Suprapubic skin (tissue), 3 donors: Measurements from ENCODE around the gene CYP27A1.

Experiments
- CTCF ChIP-seq, 2 donors: fragments of 200-600 bp in 1 of 2; fragments of 450-650 bp in 1 of 2; sonication (generic) in 1 of 2; IDR thresholded peaks; one replicate each; pipeline ENCODE4 v1.5.1; 2016 to 2019; ENCODE audit warnings: antibody characterized with exemption in 2 of 2, mild to moderate bottlenecking in 1 of 2, moderate library complexity in 1 of 2
- EP300 ChIP-seq: sonication (generic); formaldehyde crosslinking; IDR thresholded peaks from one replicate; pipeline ENCODE4 v1.6.1; 2017; ENCODE audit warnings: antibody characterized with exemption

GRCh38 chr2:218756599-218757377 is 25.2 kb upstream of the CYP27A1 start:
- TF ChIP-seq CTCF (IDR thresholded peaks at IDR 0.05) (no peak), EP300 (no peak)
